ENCODE measurements around the gene NT5DC4.

- TF ChIP-seq CTCF (IDR thresholded peaks at IDR 0.05) (no peak), REST (IDR thresholded peaks at IDR 0.05; ENCODE audit: insufficient read depth in 1 of 2, low read depth in 2 of 2, low read length in 1 of 2) (no peak), POLR2AphosphoS5 (IDR thresholded peaks at IDR 0.05; ENCODE audit: low read depth, low read length) (no peak)
Observed at GRCh38 chr2:112709703-112710102, 11.1 kb upstream of the NT5DC4 start.

All from Panc1 (cell line).